NCI-H187 (cell line): ENCODE measurements around the gene CFAP300.

Experiments used
- DNase-seq, 2 experiments: peaks; one replicate each; lab custom pipeline; 2025; lab: John Stamatoyannopoulos, UW

CFAP300 gene

GRCh38 chr11:102071497-102072472 is 24.5 kb downstream of the CFAP300 start:
- no peak for DNase-seq

- no peak for DNase-seq
Observed at GRCh38 chr11:102073253-102073652, 26.0 kb downstream of the CFAP300 start.

DNA sequence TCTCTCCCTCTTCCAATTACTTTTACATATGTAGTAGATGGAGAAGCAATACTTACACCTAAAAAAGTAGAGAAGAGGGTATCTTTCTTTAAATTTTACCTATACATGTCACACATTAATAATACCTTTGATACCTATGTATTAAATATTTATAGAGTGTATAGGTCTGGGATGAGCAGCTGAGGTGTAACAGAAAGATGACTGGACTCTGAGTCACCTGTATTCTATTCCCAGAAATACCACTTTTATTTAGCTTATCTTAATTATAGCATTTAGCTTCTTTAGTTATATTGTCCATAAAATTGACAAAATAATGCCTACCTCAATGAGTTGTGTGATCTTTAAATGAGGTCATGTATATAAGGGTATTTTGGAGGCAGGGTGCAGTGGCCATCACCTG is 32.4 kb downstream of the CFAP300 start:
- DNase-seq, result no peak

- no peak for DNase-seq
Observed at GRCh38 chr11:102081313-102081712, 34.1 kb downstream of the CFAP300 start.

DNA sequence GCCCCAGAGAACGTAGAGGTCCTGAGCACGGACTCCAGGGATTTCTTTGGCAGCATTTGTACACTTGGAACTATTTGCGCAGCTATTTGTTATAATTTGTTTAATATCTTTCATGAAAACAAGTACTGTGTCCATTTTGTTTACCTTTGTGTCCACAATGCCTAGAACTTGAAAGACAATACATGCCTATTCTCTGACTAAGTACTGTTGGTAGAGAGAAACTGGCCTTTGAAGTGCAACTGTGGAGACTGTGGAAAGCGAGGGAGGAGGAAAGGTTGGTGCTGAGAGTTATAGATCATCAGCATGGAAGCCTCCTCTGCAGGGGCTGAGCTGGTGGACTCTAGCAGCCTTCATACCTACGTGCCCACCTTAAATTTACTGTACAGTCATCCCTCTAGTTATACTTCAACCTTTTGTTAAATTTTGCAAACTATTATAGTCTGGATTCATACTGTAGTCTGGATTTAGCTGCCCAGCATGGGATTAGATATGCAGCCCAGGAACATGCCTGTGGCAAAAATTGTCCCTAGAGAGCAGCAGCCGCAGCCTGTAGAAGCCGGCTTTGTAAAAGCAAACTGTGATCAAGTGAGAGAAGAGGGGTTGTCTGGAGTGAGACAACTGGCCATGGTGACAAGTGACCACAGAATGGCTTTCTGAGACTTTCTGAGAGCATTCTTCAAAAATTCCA is 38.8 kb downstream of the CFAP300 start:
- DNase-seq, result no peak

- DNase-seq, result no peak
Observed at GRCh38 chr11:102097186-102097585, 49.9 kb downstream of the CFAP300 start.

DNA sequence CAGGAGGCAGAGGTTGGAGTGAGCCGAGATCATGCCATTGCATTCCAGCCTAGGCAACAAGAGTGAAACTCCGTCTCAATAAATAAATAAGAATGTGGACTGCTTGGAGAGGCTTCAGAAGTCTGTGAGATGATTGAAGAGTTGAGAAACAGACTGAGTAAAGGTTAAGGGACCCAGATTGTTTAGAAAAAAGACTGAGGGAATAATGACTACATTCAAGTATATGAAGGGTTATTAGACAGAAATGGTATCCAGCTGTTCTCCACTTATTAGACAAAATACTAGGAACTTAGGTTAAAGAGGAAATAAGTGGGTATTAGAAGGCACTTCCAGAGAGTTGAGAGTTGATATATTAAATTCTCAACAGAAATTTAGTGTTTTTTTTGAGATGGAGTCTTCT is 52.5 kb downstream of the CFAP300 start:
- DNase-seq, result no peak

DNA sequence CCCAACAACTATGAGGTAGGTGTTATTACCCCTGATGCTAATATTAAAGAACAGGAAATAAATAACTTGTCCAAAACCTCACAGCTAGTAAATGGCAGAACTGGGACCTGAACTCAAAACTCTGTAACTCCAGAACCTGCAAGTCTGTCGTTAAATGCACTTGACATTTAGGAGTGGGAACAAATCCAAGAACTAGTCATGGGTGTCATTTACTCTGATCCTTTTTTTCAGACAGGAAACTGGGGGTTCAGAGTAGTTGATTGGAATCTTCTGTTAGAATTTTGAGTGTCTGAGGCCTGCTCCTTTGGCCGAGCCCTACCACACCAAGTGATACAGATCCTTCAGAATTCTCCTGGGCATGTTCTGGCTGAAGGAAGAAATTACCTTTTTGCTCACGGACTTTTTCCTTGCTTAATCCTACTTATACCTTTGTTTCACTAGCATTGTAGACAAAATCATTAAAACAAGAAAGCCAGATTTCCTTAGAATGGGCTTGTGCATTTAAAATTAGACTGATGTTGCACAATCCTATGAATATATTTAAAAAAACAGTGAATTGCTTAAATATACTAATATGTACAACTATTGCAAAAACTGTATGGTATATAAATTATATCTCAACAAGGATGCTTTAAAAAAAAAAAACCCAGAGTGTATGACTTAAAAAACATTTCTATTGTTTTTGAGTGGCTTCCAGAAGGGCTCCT is 61.6 kb downstream of the CFAP300 start:
- DNase-seq, result no peak

GRCh38 chr11:102109896-102110760 is 62.9 kb downstream of the CFAP300 start, which contains the start of gene YAP1:
TSS of gene YAP1 (plus strand) at chr11:102110447. CDS start at chr11:102110849, 402 bp downstream.
- no peak for DNase-seq

- DNase-seq, result no peak
Observed at GRCh38 chr11:102110761-102111010, 63.4 kb downstream of the CFAP300 start.

GRCh38 chr11:102111011-102111786 is 64.0 kb downstream of the CFAP300 start:
- no peak for DNase-seq

DNA sequence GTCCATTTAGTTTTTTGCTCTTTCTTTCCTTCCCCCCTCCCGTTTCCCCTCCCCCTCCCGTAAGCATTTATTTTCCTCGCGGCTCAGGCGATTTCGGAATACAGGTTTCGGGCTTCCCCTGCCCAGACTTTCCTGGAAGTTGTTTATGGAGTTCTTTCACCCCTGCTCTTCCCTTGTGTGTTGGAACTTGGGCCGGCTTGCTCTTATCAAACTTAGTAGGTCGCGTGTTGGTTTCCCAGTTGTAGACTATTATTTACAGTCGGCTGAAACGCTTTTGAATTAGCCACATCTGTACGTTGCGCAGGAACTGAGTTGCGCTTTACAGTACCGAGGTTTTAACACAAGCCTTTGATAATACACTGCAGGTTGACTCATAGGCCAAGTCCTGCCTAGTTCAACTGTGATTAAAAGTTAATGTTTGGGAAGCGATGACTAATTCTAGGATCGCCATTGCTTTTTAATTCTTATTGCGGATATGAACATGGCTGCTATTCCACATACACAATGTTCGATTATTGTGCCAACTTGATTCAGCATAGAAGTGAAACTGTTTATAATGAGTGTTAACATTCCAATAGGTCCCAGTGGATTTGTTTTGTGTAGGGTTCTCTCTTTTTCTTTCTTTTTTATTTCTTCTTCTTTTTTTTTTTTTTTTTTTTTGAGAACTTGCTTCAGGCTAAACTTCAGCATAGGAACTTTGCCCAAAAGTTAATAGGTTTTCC is 64.7 kb downstream of the CFAP300 start:
- DNase-seq, result no peak

GRCh38 chr11:102112509-102112821 is 65.2 kb downstream of the CFAP300 start:
- DNase-seq, result no peak

DNA sequence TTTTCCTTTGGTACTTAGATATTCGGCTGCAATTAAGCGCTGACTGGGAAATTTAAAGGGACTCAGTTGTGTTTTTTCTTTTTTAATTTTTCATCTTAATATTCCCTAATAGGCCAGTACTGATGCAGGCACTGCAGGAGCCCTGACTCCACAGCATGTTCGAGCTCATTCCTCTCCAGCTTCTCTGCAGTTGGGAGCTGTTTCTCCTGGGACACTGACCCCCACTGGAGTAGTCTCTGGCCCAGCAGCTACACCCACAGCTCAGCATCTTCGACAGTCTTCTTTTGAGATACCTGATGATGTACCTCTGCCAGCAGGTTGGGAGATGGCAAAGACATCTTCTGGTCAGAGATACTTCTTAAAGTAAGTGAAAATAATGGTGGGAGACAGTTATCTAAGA is 66.8 kb downstream of the CFAP300 start:
- no peak for DNase-seq

- no peak for DNase-seq
Observed at GRCh38 chr11:102115557-102115956, 68.3 kb downstream of the CFAP300 start.

- DNase-seq, result no peak
Observed at GRCh38 chr11:102116453-102117205, 69.4 kb downstream of the CFAP300 start.

DNA sequence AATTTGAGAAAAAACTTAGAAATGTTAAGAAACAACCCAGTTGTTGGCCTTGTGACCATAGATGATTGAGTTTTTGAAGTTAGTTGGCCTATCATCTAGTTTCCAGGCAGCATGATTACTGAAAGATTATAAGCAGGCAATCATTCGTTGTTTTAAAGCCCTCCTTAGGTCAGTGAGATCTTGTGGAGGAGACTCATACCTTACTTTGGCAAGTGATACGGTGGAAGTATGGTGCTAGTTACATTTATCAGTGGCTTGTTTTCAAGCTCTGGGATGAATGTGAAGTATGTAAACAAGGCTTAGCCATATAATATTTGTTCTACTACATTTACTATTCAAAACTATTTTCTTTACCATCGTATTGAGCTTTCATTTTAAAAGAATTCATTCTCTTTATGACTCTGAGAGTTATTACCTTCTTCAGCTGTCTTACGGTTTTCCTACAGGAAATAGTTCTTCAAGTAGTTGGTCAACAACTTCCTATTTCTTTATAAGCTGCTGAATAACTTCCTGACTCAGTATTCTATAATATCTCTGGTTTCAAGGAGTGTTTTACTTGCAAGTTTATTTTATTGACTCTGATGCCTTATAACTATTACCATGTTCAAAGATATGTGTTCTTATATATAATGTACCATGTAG is 70.4 kb downstream of the CFAP300 start:
- DNase-seq, result no peak

DNA sequence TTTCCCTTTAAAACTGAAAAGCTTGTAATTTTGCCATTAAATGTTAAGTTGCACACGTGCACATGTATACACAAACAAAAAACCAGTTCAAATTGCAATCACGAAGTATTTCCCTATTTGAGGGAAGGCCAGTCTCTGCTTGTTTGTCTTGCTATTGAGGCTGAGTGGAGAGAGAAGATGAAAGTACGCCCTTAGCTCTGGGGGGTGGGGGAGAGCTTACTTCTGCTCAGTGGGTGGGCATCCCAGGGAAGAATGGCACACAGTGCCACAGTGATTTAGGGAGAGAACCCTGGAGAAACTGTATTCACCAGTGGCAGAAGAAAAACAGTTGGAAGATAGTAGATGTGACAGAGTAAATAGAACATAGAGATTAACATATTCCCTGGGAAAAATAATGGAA is 71.7 kb downstream of the CFAP300 start:
- DNase-seq, result peak in 1 of 2 experiments; percentile 7

GRCh38 chr11:102119997-102120396 is 72.8 kb downstream of the CFAP300 start:
- DNase-seq, result peak in 1 of 2 experiments; percentile 11
